Liver (tissue), 9 donors: Measurements from ENCODE around the gene RAPGEF2. TPM values are rescaled to one million over a fixed set of nuclear protein-coding genes. Genes with fewer than 3 reads are reported as not detected.

Experiments used
- DNase-seq: peaks from one replicate; pipeline ENCODE4 v3.0.0-alpha.2; 2017; ENCODE audit warnings: low spot score
- H3K27ac ChIP-seq, 2 donors: one replicate each; pipeline ENCODE4 v1.7.0; 2013; ENCODE audit warnings: inconsistent platforms in 2 of 2, low read length in 2 of 2, control low read depth in 1 of 2, low read depth in 1 of 2, mild to moderate bottlenecking in 1 of 2
- H3K27me3 ChIP-seq, 4 donors: one replicate each; pipeline versions ENCODE4 v1.6.1 to v1.7.0; 2013; ENCODE audit warnings: low read length in 3 of 4, inconsistent platforms in 1 of 4, mild to moderate bottlenecking in 1 of 4, moderate library complexity in 1 of 4; ENCODE audit not compliant: control insufficient read depth in 4 of 4, insufficient read depth in 4 of 4
- H3K36me3 ChIP-seq, 4 donors: one replicate each; pipeline versions ENCODE4 v1.6.1 to v1.7.0; 2013; ENCODE audit warnings: low read length in 3 of 4, mild to moderate bottlenecking in 3 of 4, low read depth in 1 of 4, moderate library complexity in 1 of 4; ENCODE audit not compliant: control insufficient read depth in 4 of 4, insufficient read depth in 3 of 4
- H3K4me1 ChIP-seq, 4 donors: one replicate each; pipeline versions ENCODE4 v1.6.1 to v1.7.0; 2013; ENCODE audit warnings: low read length in 3 of 4, mild to moderate bottlenecking in 3 of 4, moderate library complexity in 1 of 4; ENCODE audit not compliant: control insufficient read depth in 4 of 4, insufficient read depth in 4 of 4
- H3K4me3 ChIP-seq, 3 donors: one replicate each; pipeline versions ENCODE4 v1.6.1 to v1.7.0; 2013; ENCODE audit warnings: low read length in 3 of 3, control low read depth in 1 of 3, low read depth in 1 of 3, mild to moderate bottlenecking in 1 of 3
- H3K9ac ChIP-seq, 2 donors: one replicate each; pipeline ENCODE4 v1.7.0; 2013; ENCODE audit warnings: low read length in 2 of 2, mild to moderate bottlenecking in 2 of 2, moderate library complexity in 2 of 2, control low read depth in 1 of 2, low read depth in 1 of 2
- H3K9me3 ChIP-seq, 4 donors: one replicate each; pipeline versions ENCODE4 v1.6.1 to v1.7.0; 2013; ENCODE audit warnings: low read length in 3 of 4; ENCODE audit not compliant: control insufficient read depth in 4 of 4
- ATF3 ChIP-seq: IDR thresholded peaks from 2 replicates; pipeline ENCODE4 v1.6.1; 2016; ENCODE audit warnings: antibody characterized with exemption
- EGR1 ChIP-seq, 2 donors: IDR thresholded peaks; 2 replicates each; pipeline ENCODE4 v1.6.1; 2016 to 2018; ENCODE audit warnings: antibody characterized with exemption in 2 of 2, low read depth in 2 of 2
- FOXA1 ChIP-seq: IDR thresholded peaks from 2 replicates; pipeline ENCODE4 v1.6.1; 2016; ENCODE audit warnings: antibody characterized with exemption
- FOXA2 ChIP-seq: IDR thresholded peaks from 2 replicates; pipeline ENCODE4 v1.6.1; 2016; ENCODE audit warnings: antibody characterized with exemption
- GABPA ChIP-seq, 2 donors: IDR thresholded peaks in 1 of 2; conservative IDR thresholded peaks in 1 of 2; 2 replicates each; pipeline ENCODE4 v1.6.1; 2016; ENCODE audit warnings: antibody characterized with exemption in 2 of 2, mild to moderate bottlenecking in 1 of 2, moderate library complexity in 1 of 2
- HNF4A ChIP-seq, 2 donors: conservative IDR thresholded peaks; 2 replicates each; pipeline ENCODE4 v1.6.1; 2016; ENCODE audit warnings: antibody characterized with exemption in 2 of 2, mild to moderate bottlenecking in 2 of 2
- HNF4G ChIP-seq: IDR thresholded peaks from 2 replicates; pipeline ENCODE4 v1.6.1; 2016; ENCODE audit warnings: antibody characterized with exemption
- JUND ChIP-seq, 2 donors: IDR thresholded peaks; 2 replicates each; pipeline ENCODE4 v1.6.1; 2016; ENCODE audit warnings: antibody characterized with exemption in 2 of 2
- MAX ChIP-seq: IDR thresholded peaks from 2 replicates; pipeline ENCODE4 v1.6.1; 2016; ENCODE audit warnings: antibody characterized with exemption
- NR2F2 ChIP-seq: IDR thresholded peaks from 2 replicates; pipeline ENCODE4 v1.6.1; 2016; ENCODE audit warnings: antibody characterized with exemption
- RAD21 ChIP-seq, 2 donors: IDR thresholded peaks; 2 replicates each; pipeline ENCODE4 v1.6.1; 2016; ENCODE audit warnings: antibody characterized with exemption in 2 of 2, mild to moderate bottlenecking in 2 of 2
- RXRA ChIP-seq, 2 donors: IDR thresholded peaks; 2 replicates each; pipeline ENCODE4 v1.6.1; 2017 to 2018; ENCODE audit warnings: antibody characterized with exemption in 2 of 2, mild to moderate bottlenecking in 1 of 2
- SP1 ChIP-seq: IDR thresholded peaks from 2 replicates; pipeline ENCODE4 v1.6.1; 2018; ENCODE audit warnings: antibody characterized with exemption, mild to moderate bottlenecking
- TAF1 ChIP-seq: conservative IDR thresholded peaks from 2 replicates; pipeline ENCODE4 v1.6.1; 2016; ENCODE audit warnings: antibody characterized with exemption, mild to moderate bottlenecking
- YY1 ChIP-seq: IDR thresholded peaks from 2 replicates; pipeline ENCODE4 v1.6.1; 2016; ENCODE audit warnings: antibody characterized with exemption, mild to moderate bottlenecking
- ZBTB33 ChIP-seq: IDR thresholded peaks from 2 replicates; pipeline ENCODE4 v1.6.1; 2016; ENCODE audit warnings: antibody characterized with exemption
- WGBS: extraction: QIAGEN DNeasy Blood & Tissue Kit; methylation state at CpG from one replicate; pipeline ENCODE4 v1.1.7; 2013; 5-methylcytosine and 5-hydroxymethylcytosine counted together
- polyA plus RNA-seq, 2 donors: library from polyadenylated mRNA; stranded (reverse) in 1 of 2; unstranded in 1 of 2; fragments of 200-250 nt in 1 of 2; fragments of >200 nt in 1 of 2; fragmentation: Nextera tagmentation in 1 of 2; extraction: Ambion mirVana in 1 of 2; gene quantifications; one replicate each; pipeline versions ENCODE4 v1.2.1 to v1.2.3, GENCODE V29; 2013 to 2015
- total RNA-seq, 2 donors: library from RNA; depleted of rRNA; stranded (reverse); fragments of >200 nt; gene quantifications; one replicate each; pipeline ENCODE4 v1.2.3, GENCODE V29; 2014
- TF ChIP-seq, protein P1 (sequence below): IDR thresholded peaks from 2 replicates; pipeline ENCODE4 v1.6.1; 2016; ENCODE audit warnings: antibody characterized with exemption, mild to moderate bottlenecking
- TF ChIP-seq, protein P2 (sequence below): fragments of 150-350 bp; IDR thresholded peaks from 2 replicates; pipeline ENCODE4 v1.5.1; 2017; ENCODE audit warnings: improper control_type of control experiment, low read depth, low read length; ENCODE audit not compliant: missing input control
- donor health status: healthy.
- donor health status: healthy.
- donor health status: healthy.
- donor health status: healthy.
- donor health status: healthy.

Gene RAPGEF2
- total and polyA plus RNA-seq, 4 donors: 7.3 to 90.4 (median 32.2) TPM

DNA sequence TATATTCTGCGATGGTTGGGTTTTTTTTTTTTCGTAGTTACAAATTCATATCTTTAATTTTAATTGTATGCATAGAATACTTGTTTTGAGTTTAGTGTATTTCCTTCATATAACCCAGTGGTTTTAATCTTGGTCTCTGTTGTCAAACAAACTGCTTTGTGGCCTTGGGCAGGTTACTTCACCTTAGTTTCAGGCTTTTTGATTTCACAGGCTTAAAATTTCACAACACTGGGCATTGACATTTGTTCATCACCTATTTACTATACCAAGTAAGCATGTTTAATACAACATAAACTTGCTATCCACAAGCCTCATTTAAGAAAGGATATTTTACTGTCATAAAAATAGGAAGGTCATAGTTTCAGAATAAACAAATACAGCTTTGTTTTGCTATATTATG lies 14.7 kb downstream of the RAPGEF2 start:
- H3K9me3 ChIP-seq: no peaks in the 10 kb centered on the region
- no peak for DNase-seq
- TF ChIP-seq SP1 (peak; percentile 14), JUND (IDR thresholded peaks at IDR 0.05) (no peak), NR2F2 (no peak), YY1 (no peak), FOXA1 (peak; percentile 51), HNF4A (conservative IDR thresholded peaks at IDR 0.05) (peak; percentile 31 to 36), ATF3 (no peak), RXRA (IDR thresholded peaks at IDR 0.05) (peak; percentile 32 to 47), MAX (no peak), GABPA (IDR thresholded peaks at IDR 0.05 in 1 of 2, conservative IDR thresholded peaks at IDR 0.05 in 1 of 2) (no peak), RAD21 (IDR thresholded peaks at IDR 0.05) (peak in 1 of 2 donors; percentile 25), FOXA2 (no peak), ZBTB33 (no peak), TAF1 (no peak), HNF4G (no peak), EGR1 (IDR thresholded peaks at IDR 0.05; ENCODE audit: low read depth in 2 of 2) (no peak)
- TF ChIP-seq, protein P1, sequence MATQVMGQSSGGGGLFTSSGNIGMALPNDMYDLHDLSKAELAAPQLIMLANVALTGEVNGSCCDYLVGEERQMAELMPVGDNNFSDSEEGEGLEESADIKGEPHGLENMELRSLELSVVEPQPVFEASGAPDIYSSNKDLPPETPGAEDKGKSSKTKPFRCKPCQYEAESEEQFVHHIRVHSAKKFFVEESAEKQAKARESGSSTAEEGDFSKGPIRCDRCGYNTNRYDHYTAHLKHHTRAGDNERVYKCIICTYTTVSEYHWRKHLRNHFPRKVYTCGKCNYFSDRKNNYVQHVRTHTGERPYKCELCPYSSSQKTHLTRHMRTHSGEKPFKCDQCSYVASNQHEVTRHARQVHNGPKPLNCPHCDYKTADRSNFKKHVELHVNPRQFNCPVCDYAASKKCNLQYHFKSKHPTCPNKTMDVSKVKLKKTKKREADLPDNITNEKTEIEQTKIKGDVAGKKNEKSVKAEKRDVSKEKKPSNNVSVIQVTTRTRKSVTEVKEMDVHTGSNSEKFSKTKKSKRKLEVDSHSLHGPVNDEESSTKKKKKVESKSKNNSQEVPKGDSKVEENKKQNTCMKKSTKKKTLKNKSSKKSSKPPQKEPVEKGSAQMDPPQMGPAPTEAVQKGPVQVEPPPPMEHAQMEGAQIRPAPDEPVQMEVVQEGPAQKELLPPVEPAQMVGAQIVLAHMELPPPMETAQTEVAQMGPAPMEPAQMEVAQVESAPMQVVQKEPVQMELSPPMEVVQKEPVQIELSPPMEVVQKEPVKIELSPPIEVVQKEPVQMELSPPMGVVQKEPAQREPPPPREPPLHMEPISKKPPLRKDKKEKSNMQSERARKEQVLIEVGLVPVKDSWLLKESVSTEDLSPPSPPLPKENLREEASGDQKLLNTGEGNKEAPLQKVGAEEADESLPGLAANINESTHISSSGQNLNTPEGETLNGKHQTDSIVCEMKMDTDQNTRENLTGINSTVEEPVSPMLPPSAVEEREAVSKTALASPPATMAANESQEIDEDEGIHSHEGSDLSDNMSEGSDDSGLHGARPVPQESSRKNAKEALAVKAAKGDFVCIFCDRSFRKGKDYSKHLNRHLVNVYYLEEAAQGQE: no peak
- TF ChIP-seq, protein P2, sequence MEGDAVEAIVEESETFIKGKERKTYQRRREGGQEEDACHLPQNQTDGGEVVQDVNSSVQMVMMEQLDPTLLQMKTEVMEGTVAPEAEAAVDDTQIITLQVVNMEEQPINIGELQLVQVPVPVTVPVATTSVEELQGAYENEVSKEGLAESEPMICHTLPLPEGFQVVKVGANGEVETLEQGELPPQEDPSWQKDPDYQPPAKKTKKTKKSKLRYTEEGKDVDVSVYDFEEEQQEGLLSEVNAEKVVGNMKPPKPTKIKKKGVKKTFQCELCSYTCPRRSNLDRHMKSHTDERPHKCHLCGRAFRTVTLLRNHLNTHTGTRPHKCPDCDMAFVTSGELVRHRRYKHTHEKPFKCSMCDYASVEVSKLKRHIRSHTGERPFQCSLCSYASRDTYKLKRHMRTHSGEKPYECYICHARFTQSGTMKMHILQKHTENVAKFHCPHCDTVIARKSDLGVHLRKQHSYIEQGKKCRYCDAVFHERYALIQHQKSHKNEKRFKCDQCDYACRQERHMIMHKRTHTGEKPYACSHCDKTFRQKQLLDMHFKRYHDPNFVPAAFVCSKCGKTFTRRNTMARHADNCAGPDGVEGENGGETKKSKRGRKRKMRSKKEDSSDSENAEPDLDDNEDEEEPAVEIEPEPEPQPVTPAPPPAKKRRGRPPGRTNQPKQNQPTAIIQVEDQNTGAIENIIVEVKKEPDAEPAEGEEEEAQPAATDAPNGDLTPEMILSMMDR: no peak
- H3K36me3 ChIP-seq: no peaks in the 10 kb centered on the region
- 96% methylated on average over 2 of the region's 2 CpGs for WGBS
- H3K4me3 ChIP-seq: no peak overlapping the region
- peaks cover 1 to 12% (median 6%) of the 10 kb centered on the region in 4 donors for H3K4me1 ChIP-seq
- H3K9ac ChIP-seq: no peak overlapping the region
- peak overlapping the region; percentile 31 to 60 for H3K27ac ChIP-seq
- H3K27me3 ChIP-seq: no peaks in the 10 kb centered on the region
